ENCODE measurements around the gene NFILZ.

NFILZ gene

GRCh38 chr19:8626842-8627241 is 3.6 kb upstream of the NFILZ start:
- ChIA-PET POLR2A (interaction anchor here (0.7 kb wide), 1 partner anchor 9 kb away, joined by 5 read pairs; no protein-coding TSS in a partner anchor), CTCF (no interaction called here)
- 0 out of 2 replicates have a peak, but pooled peaks cover 2% of the 10 kb centered on the region for H3K4me1 ChIP-seq (ENCODE audit: control insufficient read depth, insufficient read depth, low read length)
- H3K27ac ChIP-seq (ENCODE audit: extremely low read depth, low read depth, low read length), result no peak overlapping the region
- H3K9me3 ChIP-seq (ENCODE audit: control insufficient read depth, insufficient read depth, low read depth, low read length), result no peaks in the 10 kb centered on the region
- H3K36me3 ChIP-seq (ENCODE audit: control insufficient read depth in 2 of 2, insufficient read depth in 1 of 2, low read length in 2 of 2), result no peaks in the 10 kb centered on the region
- H3K4me3 ChIP-seq (ENCODE audit: low read depth, low read length), result no peak overlapping the region
- no peak for TF ChIP-seq MEIS1 (CRISPR knock-in tag; IDR thresholded peaks at IDR 0.05; ENCODE audit: borderline replicate concordance)
- 0 out of 2 replicates have a peak, but pooled peaks have one; percentile 10 for TF ChIP-seq ZNF341 (tag by site-specific recombination; IDR thresholded peaks at IDR 0.05; ENCODE audit: low read depth)

- CTCF ChIA-PET, result no interaction called here
Measured at GRCh38 chr19:8629184-8629583, 1.2 kb upstream of the NFILZ start.

GRCh38 chr19:8630796-8631424 is 477 bp downstream of the NFILZ start:
- POLR2A ChIA-PET, result interaction anchor here (0.6 kb wide), 1 partner anchor 9 kb away, joined by 4 read pairs; no protein-coding TSS in a partner anchor
- Histone ChIP-seq H3K4me1 (ENCODE audit: control insufficient read depth, insufficient read depth, low read length) (0 out of 2 replicates have a peak, but pooled peaks cover 2% of the 10 kb centered on the region), H3K9me3 (ENCODE audit: control insufficient read depth, insufficient read depth, low read depth, low read length) (no peaks in the 10 kb centered on the region), H3K27ac (ENCODE audit: extremely low read depth, low read depth, low read length) (no peak overlapping the region), H3K4me3 (ENCODE audit: low read depth, low read length) (no peak overlapping the region), H3K36me3 (ENCODE audit: control insufficient read depth in 2 of 2, insufficient read depth in 1 of 2, low read length in 2 of 2) (no peaks in the 10 kb centered on the region)
- TF ChIP-seq SETDB1 (IDR thresholded peaks at IDR 0.05; ENCODE audit: insufficient read length, low read length) (no peak), ZNF133 (tag by site-specific recombination; IDR thresholded peaks at IDR 0.05) (no peak), ZNF23 (tag by site-specific recombination; IDR thresholded peaks at IDR 0.05; ENCODE audit: borderline replicate concordance) (no peak), ZNF2 (tag by site-specific recombination; IDR thresholded peaks at IDR 0.05) (no peak), ZNF239 (tag by site-specific recombination; IDR thresholded peaks at IDR 0.05) (peak; percentile 61; the same call in 1 of the 2 replicates), WT1 (tag by site-specific recombination; IDR thresholded peaks at IDR 0.05) (no peak), ZIC2 (tag by site-specific recombination; IDR thresholded peaks at IDR 0.05) (peak; percentile 98)
- CTCF ChIA-PET, result interaction anchor here (0.6 to 1.2 kb wide), 3 partner anchors 11 to 23 kb away, joined by 3 to 5 read pairs (median 3); no protein-coding TSS in a partner anchor

More at GRCh38 chr19:8629184-8629583, 1.2 kb upstream of the NFILZ start:
- Histone ChIP-seq H3K4me3 (ENCODE audit: low read depth, low read length) (no peak overlapping the region), H3K27ac (ENCODE audit: extremely low read depth, low read depth, low read length) (no peak overlapping the region), H3K36me3 (ENCODE audit: control insufficient read depth in 2 of 2, insufficient read depth in 1 of 2, low read length in 2 of 2) (no peaks in the 10 kb centered on the region), H3K9me3 (ENCODE audit: control insufficient read depth, insufficient read depth, low read depth, low read length) (no peaks in the 10 kb centered on the region), H3K4me1 (ENCODE audit: control insufficient read depth, insufficient read depth, low read length) (0 out of 2 replicates have a peak, but pooled peaks cover 2% of the 10 kb centered on the region)
- POLR2A ChIA-PET, result no interaction called here
- TF ChIP-seq ZNF623 (tag by site-specific recombination; IDR thresholded peaks at IDR 0.05), result peak; percentile 46; the same call in 1 of the 2 replicates
- no peak for TF ChIP-seq TRIM28 (IDR thresholded peaks at IDR 0.05; ENCODE audit: borderline replicate concordance, low read length)
- no peak for TF ChIP-seq ZNF660 (tag by site-specific recombination; IDR thresholded peaks at IDR 0.05)
- no peak for TF ChIP-seq ZNF398 (tag by site-specific recombination; IDR thresholded peaks at IDR 0.05)
- 0 out of 2 replicates have a peak, but pooled peaks have one; percentile 31 for TF ChIP-seq ZNF16 (tag by site-specific recombination; IDR thresholded peaks at IDR 0.05; ENCODE audit: low read depth)
- TF ChIP-seq ZNF23 (tag by site-specific recombination; IDR thresholded peaks at IDR 0.05; ENCODE audit: borderline replicate concordance), result no peak
- TF ChIP-seq ZNF692 (tag by site-specific recombination; IDR thresholded peaks at IDR 0.05), result no peak

All from HEK293 (cell line).